Endodermal cell (in vitro differentiated cells): ENCODE measurements around the gene MCTP1. TPM values are rescaled to one million over a fixed set of nuclear protein-coding genes. Genes with fewer than 3 reads are reported as not detected.
"Not testable (repeated sequence)": the region's sequence is repeated elsewhere in the genome, so short reads cannot be mapped to it uniquely, and the experiment has no call there.

Experiments
- DNase-seq: peaks from one replicate; pipeline ENCODE4 v3.0.0-alpha.2; 2017
- H3K27ac ChIP-seq: 2 replicates; pipeline ENCODE4 v1.5.1; 2013; ENCODE audit warnings: mild to moderate bottlenecking, low read depth, low read length, moderate library complexity
- H3K27me3 ChIP-seq: 2 replicates; pipeline ENCODE4 v1.6.1; 2013; ENCODE audit warnings: mild to moderate bottlenecking, low read length, moderate library complexity; ENCODE audit not compliant: insufficient read depth, control insufficient read depth, poor library complexity, severe bottlenecking
- H3K36me3 ChIP-seq: 2 replicates; pipeline ENCODE4 v1.7.0; 2013; ENCODE audit warnings: mild to moderate bottlenecking, low read length, moderate library complexity; ENCODE audit not compliant: control insufficient read depth, insufficient read depth
- H3K4me1 ChIP-seq: one replicate; pipeline ENCODE4 v1.7.0; 2013; ENCODE audit warnings: low read length; ENCODE audit not compliant: control insufficient read depth, insufficient read depth
- H3K4me3 ChIP-seq: 2 replicates; pipeline ENCODE4 v1.5.1; 2013; ENCODE audit warnings: mild to moderate bottlenecking, low read length, moderate library complexity
- H3K9ac ChIP-seq: 2 replicates; pipeline ENCODE4 v1.6.1; 2013; ENCODE audit warnings: mild to moderate bottlenecking, low read length, moderate library complexity; ENCODE audit not compliant: poor library complexity, severe bottlenecking; ENCODE audit errors: extremely low read depth
- H3K9me3 ChIP-seq: 2 replicates; pipeline ENCODE4 v1.6.1; 2013; ENCODE audit warnings: mild to moderate bottlenecking, low read length, moderate library complexity; ENCODE audit not compliant: control insufficient read depth
- H3K27ac Mint-ChIP-seq: 2 replicates; pipeline ENCODE4 v1.8.0; 2020; ENCODE audit warnings: mixed read lengths
- H3K27me3 Mint-ChIP-seq: 2 replicates; pipeline ENCODE4 v1.8.0; 2021; ENCODE audit warnings: mild to moderate bottlenecking, mixed read lengths; ENCODE audit not compliant: insufficient read depth
- H3K36me3 Mint-ChIP-seq: 2 replicates; pipeline ENCODE4 v1.8.0; 2020; ENCODE audit warnings: low read depth, mixed read lengths
- H3K4me1 Mint-ChIP-seq: 2 replicates; pipeline ENCODE4 v1.8.0; 2020; ENCODE audit warnings: mixed read lengths
- H3K4me3 Mint-ChIP-seq: 2 replicates; pipeline ENCODE4 v1.8.0; 2020; ENCODE audit warnings: mild to moderate bottlenecking, moderate library complexity, mixed read lengths
- H3K9me3 Mint-ChIP-seq: 2 replicates; pipeline ENCODE4 v1.8.0; 2020; ENCODE audit warnings: mild to moderate bottlenecking, mixed read lengths
- CTCF ChIP-seq: fragments of 200-600 bp; sonication (generic); conservative IDR thresholded peaks from 2 replicates; pipeline ENCODE4 v1.5.0; 2021; ENCODE audit warnings: antibody characterized with exemption, mild to moderate bottlenecking
- WGBS, 2 experiments: methylation state at CpG; one replicate each; pipeline versions ENCODE4 v1.1.5 to v1.1.7; 2013; ENCODE audit warnings: missing lambda C conversion rate in 2 of 2, mixed read lengths in 1 of 2; ENCODE audit not compliant: insufficient coverage in 1 of 2, insufficient read length in 1 of 2; 5-methylcytosine and 5-hydroxymethylcytosine counted together
- total RNA-seq, 2 donors: library from RNA; stranded (reverse); fragmentation: NEBNext Ultra II Directional in 1 of 2; extraction: Animal tissue kit (Norgen Biotek cat#: 25700) in 1 of 2; gene quantifications; 2 replicates in 1 of 2; 3 replicates in 1 of 2; pipeline ENCODE4 v1.2.1, GENCODE V29; 2021

Gene MCTP1
- total RNA-seq, 2 donors from 2014 or later, result 0.71 to 3.7 TPM

- Mint-ChIP-seq H3K9me3 (no peaks in the 10 kb centered on the region), H3K27me3 (no peaks in the 10 kb centered on the region), H3K4me3 (no peak overlapping the region), H3K27ac (no peak overlapping the region), H3K4me1 (peaks cover 8% of the 10 kb centered on the region), H3K36me3 (no peaks in the 10 kb centered on the region)
- TF ChIP-seq CTCF, result peak; percentile 78
- Histone ChIP-seq H3K4me1 (no peaks in the 10 kb centered on the region), H3K27ac (no peak overlapping the region), H3K9me3 (no peaks in the 10 kb centered on the region), H3K4me3 (no peak overlapping the region), H3K36me3 (no peaks in the 10 kb centered on the region), H3K27me3 (no peaks in the 10 kb centered on the region), H3K9ac (no peak overlapping the region)
- 39% methylated on average over 2 of the region's 2 CpGs; no CpG with 5 or more reads in 1 of the 2 experiments for WGBS, 2 experiments
- no peak for DNase-seq
Measured at GRCh38 chr5:94830520-94830919, 454.4 kb downstream of the MCTP1 start.

GRCh38 chr5:94828222-94828621, 456.7 kb downstream of the MCTP1 start:
- not testable (repeated sequence) for H3K9ac ChIP-seq, DNase-seq, H3K27ac Mint-ChIP-seq, H3K27me3 Mint-ChIP-seq, H3K4me3 Mint-ChIP-seq, H3K27me3 ChIP-seq, H3K36me3 ChIP-seq, H3K27ac ChIP-seq, H3K9me3 ChIP-seq, H3K4me3 ChIP-seq, H3K36me3 Mint-ChIP-seq, H3K4me1 ChIP-seq, H3K9me3 Mint-ChIP-seq, H3K4me1 Mint-ChIP-seq
- WGBS, 2 experiments, result 92 to 95% methylated on average over 4 to 5 of the region's 5 CpGs

- Mint-ChIP-seq H3K27ac (no peak overlapping the region), H3K27me3 (peaks cover 2% of the 10 kb centered on the region), H3K9me3 (peaks cover 1% of the 10 kb centered on the region), H3K4me3 (no peak overlapping the region), H3K36me3 (no peaks in the 10 kb centered on the region), H3K4me1 (no peaks in the 10 kb centered on the region)
- Histone ChIP-seq H3K36me3 (no peaks in the 10 kb centered on the region), H3K27ac (no peak overlapping the region), H3K4me3 (no peak overlapping the region), H3K9me3 (peaks cover 7% of the 10 kb centered on the region), H3K4me1 (no peaks in the 10 kb centered on the region), H3K27me3 (no peaks in the 10 kb centered on the region), H3K9ac (no peak overlapping the region)
- WGBS, 2 experiments, result 94 to 100% methylated on average over 1 to 3 of the region's 3 CpGs
- TF ChIP-seq CTCF, result no peak
- DNase-seq, result no peak
Measured at GRCh38 chr5:94820488-94820887, 464.4 kb downstream of the MCTP1 start.

- H3K9me3 Mint-ChIP-seq, result peaks cover 1% of the 10 kb centered on the region
- H3K27me3 Mint-ChIP-seq, result peaks cover 2% of the 10 kb centered on the region
- no peaks in the 10 kb centered on the region for H3K27me3 ChIP-seq
- DNase-seq, result no peak
- H3K4me1 ChIP-seq, result no peaks in the 10 kb centered on the region
- H3K27ac Mint-ChIP-seq, result no peak overlapping the region
- WGBS, 2 experiments, result 74 to 93% methylated on average over 4 to 5 of the region's 5 CpGs
- no peak overlapping the region for H3K4me3 ChIP-seq
- H3K9me3 ChIP-seq, result peaks cover 7% of the 10 kb centered on the region
- no peak overlapping the region for H3K9ac ChIP-seq
- TF ChIP-seq CTCF, result no peak
- H3K36me3 ChIP-seq, result no peaks in the 10 kb centered on the region
- no peak overlapping the region for H3K27ac ChIP-seq
- H3K4me1 Mint-ChIP-seq, result no peaks in the 10 kb centered on the region
- H3K4me3 Mint-ChIP-seq, result no peak overlapping the region
- H3K36me3 Mint-ChIP-seq, result no peaks in the 10 kb centered on the region
Measured at GRCh38 chr5:94818904-94819303, 466.0 kb downstream of the MCTP1 start.
